GM19397 (cell line): ENCODE measurements around the gene GRIN3A.
A peak's percentile ranks its signal among the peaks of the same experiment; 100 is the strongest.

ENCODE experiments used
- ATAC-seq: cut with Tn5 transposase; IDR thresholded peaks from one replicate; pipeline ENCODE4 v1.9.1; 2021; ENCODE audit warnings: mild to moderate bottlenecking, moderate library complexity; ENCODE audit not compliant: unreplicated experiment

GRIN3A gene

GRCh38 chr9:101530076-101530711 is 208.3 kb downstream of the GRIN3A start:
- peak; percentile 30 for ATAC-seq

GRCh38 chr9:101528015-101528414 is 210.4 kb downstream of the GRIN3A start:
- ATAC-seq = no peak

- no peak for ATAC-seq
Observed at GRCh38 chr9:101527066-101527465, 211.4 kb downstream of the GRIN3A start.

- no peak for ATAC-seq
Observed at GRCh38 chr9:101524371-101524770, 214.1 kb downstream of the GRIN3A start.
